ENCODE data around the gene ABAT.

- TF ChIP-seq CTCF (IDR thresholded peaks at IDR 0.05) = no peak
- no peak for TF ChIP-seq POLR2A (IDR thresholded peaks at IDR 0.05)
These were observed 605 bp upstream of the ABAT start for GRCh38 chr16:8673611-8674412.
